Ecto neural progenitor cell (in vitro differentiated cells): ENCODE measurements around the gene CCL1.
"Not testable (repeated sequence)": the region's sequence is repeated elsewhere in the genome, so short reads cannot be mapped to it uniquely, and the experiment has no call there.

Experiments
- DNase-seq: peaks from one replicate; pipeline ENCODE4 v3.0.0-alpha.2; 2018; ENCODE audit warnings: low spot score

Gene CCL1

GRCh38 chr17:34358631-34359030, 4.4 kb downstream of the CCL1 start:
- DNase-seq = no peak

DNA sequence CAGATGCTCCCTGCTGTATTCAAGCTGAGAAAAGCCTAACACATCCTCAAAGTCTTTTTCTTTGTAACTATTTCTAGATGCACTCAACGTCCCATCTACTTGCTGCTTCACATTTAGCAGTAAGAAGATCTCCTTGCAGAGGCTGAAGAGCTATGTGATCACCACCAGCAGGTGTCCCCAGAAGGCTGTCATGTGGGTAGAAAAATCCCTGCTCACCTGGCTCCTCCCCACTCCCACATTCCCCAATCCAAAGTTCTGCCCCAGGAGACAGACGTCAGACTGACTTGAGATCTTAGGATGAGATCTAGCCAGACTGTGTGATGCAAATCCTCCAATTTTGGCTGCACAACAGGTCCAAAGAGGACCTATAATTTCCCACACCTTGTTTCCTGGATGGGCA, 5.6 kb downstream of the CCL1 start:
- DNase-seq = no peak

DNA sequence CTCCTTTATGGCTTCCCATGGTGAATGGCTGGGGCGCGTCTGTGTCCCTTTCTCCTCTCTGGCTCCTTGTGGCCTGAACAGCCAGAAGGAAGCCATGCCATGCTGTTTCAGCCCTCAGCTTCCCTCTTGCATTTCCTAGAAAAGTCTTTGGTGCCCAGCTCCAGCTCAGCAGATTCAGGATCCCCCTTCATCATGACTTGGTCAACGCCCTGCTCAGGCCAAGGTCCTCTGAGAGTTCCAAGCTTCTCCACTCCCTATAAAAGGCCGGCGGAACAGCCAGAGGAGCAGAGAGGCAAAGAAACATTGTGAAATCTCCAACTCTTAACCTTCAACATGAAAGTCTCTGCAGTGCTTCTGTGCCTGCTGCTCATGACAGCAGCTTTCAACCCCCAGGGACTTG, 6.8 kb downstream of the CCL1 start, which contains the start of gene CCL13:
CCL13 (plus strand) TSS at position 287 of the 400 bp plus-strand sequence; CDS start at position 334, 47 bp downstream.
- no peak for DNase-seq

DNA sequence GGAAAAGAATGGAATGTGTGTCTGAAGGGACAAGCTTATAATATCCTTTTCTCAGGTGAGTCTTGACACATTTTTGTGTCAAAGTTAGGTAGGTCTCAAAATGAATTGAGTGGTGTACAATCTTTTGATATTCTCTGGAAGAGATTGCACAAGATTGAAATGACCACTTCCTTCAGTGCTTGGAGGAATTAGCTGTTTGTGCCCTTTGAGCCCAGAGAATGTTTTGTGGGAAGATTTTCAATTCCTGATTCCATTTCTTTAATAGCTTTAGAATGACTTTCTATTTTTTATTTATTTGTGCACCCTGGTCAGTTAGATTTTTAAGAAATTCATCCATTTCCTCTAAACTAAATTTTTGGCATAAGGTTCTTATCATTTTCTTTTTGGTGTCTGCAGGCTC, 8.4 kb downstream of the CCL1 start:
- no peak for DNase-seq

GRCh38 chr17:34352191-34352590, 10.8 kb downstream of the CCL1 start:
- no peak for DNase-seq

DNA sequence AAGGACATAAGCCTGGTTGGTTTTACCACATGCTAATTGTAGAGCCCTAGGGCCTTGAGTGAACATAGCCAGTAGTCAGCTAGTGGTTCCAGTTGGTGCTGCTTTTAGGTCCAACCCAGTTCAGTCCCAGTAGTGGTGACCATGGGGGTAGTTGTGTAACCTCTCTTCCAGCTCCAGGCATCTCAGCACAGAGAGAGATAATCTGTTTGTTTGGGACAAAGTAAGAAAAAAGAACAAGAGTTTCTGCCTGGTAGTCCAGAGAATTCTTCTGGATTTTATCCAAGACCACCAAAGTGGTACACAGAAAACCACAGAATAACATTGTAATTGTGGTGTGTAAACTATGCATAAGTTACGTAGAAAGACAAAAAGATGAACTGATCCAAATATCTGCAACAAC, 11.9 kb downstream of the CCL1 start:
- DNase-seq = no peak

- DNase-seq = no peak
Observed at GRCh38 chr17:34349751-34350150, 13.3 kb downstream of the CCL1 start.

DNA sequence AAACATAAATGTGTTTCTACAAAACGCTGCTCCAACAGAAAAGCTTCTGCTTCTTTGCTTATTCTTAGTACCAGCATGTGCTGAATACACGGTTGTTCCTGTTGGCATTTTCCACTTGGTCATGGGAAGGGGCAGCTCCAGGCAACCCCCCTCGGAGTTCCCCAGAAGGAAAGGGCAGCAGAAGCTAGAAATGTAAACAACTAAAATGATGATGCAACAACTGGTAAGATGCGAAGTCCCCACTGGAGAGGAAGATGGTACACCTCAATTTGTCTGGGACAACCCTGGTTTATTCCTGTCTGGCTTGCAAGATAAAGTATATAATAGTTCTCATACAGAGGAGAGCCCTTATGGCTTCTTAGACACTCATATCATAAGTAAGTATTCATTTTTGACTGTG, 16.0 kb downstream of the CCL1 start:
- no peak for DNase-seq

DNA sequence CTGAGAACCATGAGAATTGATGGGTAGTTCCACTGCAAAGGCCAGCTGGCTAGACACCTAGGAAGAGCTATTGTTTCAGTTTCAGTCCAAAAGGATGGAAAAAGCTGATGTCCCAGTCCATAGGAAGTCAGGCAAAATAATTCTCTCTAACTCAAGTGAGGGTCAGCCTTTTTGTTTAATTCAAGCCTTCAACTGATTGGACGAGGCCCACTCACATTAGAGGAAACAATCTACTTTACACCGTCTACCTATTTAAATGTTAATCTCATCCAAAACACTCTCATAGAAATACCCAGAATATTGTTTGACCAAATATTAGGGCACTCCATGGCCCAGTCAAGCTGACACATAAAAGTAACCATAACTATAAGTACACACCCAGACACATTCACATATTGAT, 21.1 kb downstream of the CCL1 start:
- no peak for DNase-seq

- DNase-seq = no peak
Observed at GRCh38 chr17:34339138-34339770, 23.8 kb downstream of the CCL1 start.

GRCh38 chr17:34337701-34338100, 25.3 kb downstream of the CCL1 start:
- no peak for DNase-seq

DNA sequence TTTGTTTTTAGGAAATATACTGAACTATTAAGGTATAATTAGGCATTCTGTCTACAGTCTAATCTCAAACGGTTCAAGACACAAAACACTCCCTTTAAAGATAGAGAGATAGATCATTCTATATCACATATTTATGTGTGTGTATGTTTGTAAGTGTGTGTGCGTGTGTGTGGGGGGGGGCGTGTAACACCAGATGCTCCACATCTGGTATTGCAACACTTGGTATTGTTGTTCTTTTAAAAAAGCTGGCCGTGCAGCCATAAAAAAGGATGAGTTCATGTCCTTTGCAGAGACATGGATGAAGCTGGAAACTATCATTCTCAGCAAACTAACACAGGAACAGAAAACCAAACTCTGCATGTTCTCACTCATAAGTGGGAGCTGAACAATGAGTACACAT, 35.5 kb downstream of the CCL1 start:
- not testable (repeated sequence) for DNase-seq

DNA sequence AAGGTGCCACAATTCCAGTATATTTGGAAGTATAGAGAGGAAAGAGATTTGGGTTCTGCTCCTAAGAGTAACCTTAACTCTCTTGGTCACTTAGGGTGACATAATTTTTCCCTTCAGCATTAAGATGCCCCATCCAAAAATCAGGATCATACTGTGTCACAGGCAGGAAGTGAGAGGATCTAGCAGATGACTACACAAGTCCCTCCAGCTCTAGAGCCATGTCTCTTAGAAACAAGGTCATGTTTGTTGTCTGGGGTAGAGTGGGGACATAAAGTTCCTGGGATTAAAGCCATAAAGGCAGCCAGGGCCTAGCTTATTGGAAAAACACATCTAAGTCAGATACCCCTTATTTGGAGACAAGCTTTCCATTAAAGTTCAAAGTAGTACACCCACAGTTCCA, 41.1 kb downstream of the CCL1 start:
- no peak for DNase-seq

DNA sequence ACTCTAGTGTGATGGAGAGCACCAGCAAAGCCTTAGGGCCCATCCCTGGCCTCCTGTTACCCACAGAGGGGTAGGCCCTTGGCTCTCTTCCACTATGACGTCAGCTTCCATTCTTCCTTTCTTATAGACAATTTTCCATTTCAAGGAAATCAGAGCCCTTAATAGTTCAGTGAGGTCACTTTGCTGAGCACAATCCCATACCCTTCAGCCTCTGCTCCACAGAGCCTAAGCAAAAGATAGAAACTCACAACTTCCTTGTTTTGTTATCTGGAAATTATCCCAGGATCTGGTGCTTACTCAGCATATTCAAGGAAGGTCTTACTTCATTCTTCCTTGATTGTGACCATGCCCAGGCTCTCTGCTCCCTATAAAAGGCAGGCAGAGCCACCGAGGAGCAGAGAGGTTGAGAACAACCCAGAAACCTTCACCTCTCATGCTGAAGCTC, 44.0 kb downstream of the CCL1 start, which contains the start of gene CCL8:
CCL8 (plus strand) TSS at position 397 of the 445 bp plus-strand sequence. CDS start 67 bp downstream, outside the sequence.
- no peak for DNase-seq

GRCh38 chr17:34318474-34318873, 44.6 kb downstream of the CCL1 start:
- no peak for DNase-seq

- no peak for DNase-seq
Observed at GRCh38 chr17:34314279-34314678, 48.8 kb downstream of the CCL1 start.

GRCh38 chr17:34313164-34313563, 49.9 kb downstream of the CCL1 start:
- DNase-seq = no peak

GRCh38 chr17:34312080-34312479, 51.0 kb downstream of the CCL1 start:
- DNase-seq = no peak

DNA sequence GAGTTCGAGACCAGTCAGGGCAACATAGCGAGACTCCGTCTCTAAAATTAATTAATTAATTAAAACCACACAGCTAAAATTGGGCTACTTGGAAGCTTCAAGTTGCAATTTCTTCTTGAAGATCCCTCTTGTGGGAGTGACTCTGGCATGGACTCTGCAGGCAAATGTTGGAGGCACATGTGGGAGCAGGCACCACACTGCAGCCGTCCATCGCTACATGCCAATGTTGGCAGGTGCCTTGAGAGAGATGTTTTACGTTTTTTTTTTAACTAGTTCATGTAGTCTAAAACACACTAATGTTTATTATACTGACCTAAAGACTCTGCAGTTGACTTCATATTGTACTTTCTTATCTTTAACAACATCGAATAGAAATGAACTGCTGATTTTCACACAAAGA, 51.7 kb downstream of the CCL1 start:
- DNase-seq = no peak
